Breast epithelium (tissue), 4 donors: ENCODE results near the gene LINGO1. TPM values are rescaled to one million over a fixed set of nuclear protein-coding genes. Genes with fewer than 3 reads are reported as not detected.

Source experiments
- DNase-seq, 2 donors: peaks; one replicate each; pipeline ENCODE4 v3.0.0-alpha.2; 2019; ENCODE audit warnings: low spot score in 2 of 2
- H3K27ac ChIP-seq, 2 donors: fragments of 200-600 bp; sonication (generic) in 1 of 2; one replicate each; pipeline ENCODE4 v1.5.1; 2016 to 2019; ENCODE audit warnings: mild to moderate bottlenecking in 1 of 2
- H3K27me3 ChIP-seq, 2 donors: fragments of 200-600 bp; sonication (generic) in 1 of 2; one replicate each; pipeline versions ENCODE4 v1.5.1 to v1.6.0; 2017 to 2019; ENCODE audit warnings: control low read depth in 1 of 2, mild to moderate bottlenecking in 1 of 2
- H3K36me3 ChIP-seq: fragments of 200-600 bp; one replicate; pipeline ENCODE4 v1.5.1; 2019
- H3K4me1 ChIP-seq, 2 donors: fragments of 200-600 bp; sonication (generic); one replicate each; pipeline ENCODE4 v1.5.1; 2016 to 2019; ENCODE audit warnings: control low read depth in 1 of 2
- H3K4me3 ChIP-seq, 3 donors: fragments of 200-600 bp; sonication (generic); 1 replicate in 2 of 3; 2 replicates in 1 of 3; pipeline ENCODE4 v1.5.1; 2016 to 2019; ENCODE audit warnings: mild to moderate bottlenecking in 3 of 3, moderate library complexity in 2 of 3
- H3K9me3 ChIP-seq, 2 donors: fragments of 200-600 bp; sonication (generic) in 1 of 2; one replicate each; pipeline ENCODE4 v1.5.1; 2016 to 2019; ENCODE audit warnings: control low read depth in 1 of 2
- POLR2A ChIP-seq: fragments of 450-650 bp; IDR thresholded peaks from one replicate; pipeline ENCODE4 v1.6.1; 2016; ENCODE audit warnings: antibody characterized with exemption, mild to moderate bottlenecking, moderate library complexity
- POLR2AphosphoS5 ChIP-seq, 3 donors: sonication (generic); formaldehyde crosslinking; IDR thresholded peaks; one replicate each; pipeline ENCODE4 v1.6.1; 2017; ENCODE audit warnings: antibody characterized with exemption in 3 of 3
- intact Hi-C: fragments of 100-400 bp; cut with DNase I; formaldehyde crosslinking; loops from one replicate; pipeline ENCODE4 v1.15.1; 2023; ENCODE audit warnings: low total_unique reads
- total RNA-seq, 3 donors: library from RNA; depleted of rRNA; stranded (reverse); fragments of >200 nt; gene quantifications; one replicate each; pipeline ENCODE4 v1.1.0, GENCODE V29; 2016
- TF ChIP-seq, protein P1 (sequence below), 3 donors: fragments of 450-650 bp; IDR thresholded peaks; one replicate each; pipeline ENCODE4 v1.5.1; 2016 to 2017; ENCODE audit warnings: antibody characterized with exemption in 3 of 3, mild to moderate bottlenecking in 3 of 3, moderate library complexity in 3 of 3

The LINGO1 gene
- total RNA-seq, 3 donors from 2014 or later, result 1.2 to 1.6 TPM; not detected in 1

DNA sequence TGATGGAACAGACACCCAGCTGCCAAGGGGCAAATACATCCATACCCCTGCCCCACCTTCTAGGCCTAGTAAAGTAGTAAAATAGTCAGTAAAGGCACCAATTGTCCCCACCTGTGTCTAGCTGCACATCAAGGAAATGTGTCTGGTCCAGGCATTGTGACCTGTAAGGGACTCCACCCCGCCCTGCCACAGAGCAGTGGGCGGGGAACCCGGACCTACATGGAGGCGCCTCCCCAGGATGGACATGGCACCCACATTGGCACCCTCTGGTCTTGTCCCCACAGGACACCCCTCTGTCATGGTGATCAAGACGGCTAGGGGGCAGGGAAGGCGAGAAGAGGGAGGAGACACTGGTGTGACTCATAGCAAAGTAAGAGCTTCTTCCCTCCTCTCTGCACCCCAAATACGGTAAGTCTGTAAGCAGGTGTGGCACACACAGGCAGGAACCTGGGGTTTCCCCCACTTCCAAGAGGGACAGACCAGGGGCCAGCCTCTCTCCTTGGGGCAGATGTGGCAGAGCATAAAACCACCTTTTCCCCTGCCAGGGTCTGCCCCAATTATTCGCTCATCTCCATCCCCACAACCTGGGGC, 13.5 kb upstream of the LINGO1 start:
- no peak overlapping the region for H3K4me3 ChIP-seq
- TF ChIP-seq POLR2A (no peak), POLR2AphosphoS5 (IDR thresholded peaks at IDR 0.05) (no peak)
- TF ChIP-seq, protein P1, sequence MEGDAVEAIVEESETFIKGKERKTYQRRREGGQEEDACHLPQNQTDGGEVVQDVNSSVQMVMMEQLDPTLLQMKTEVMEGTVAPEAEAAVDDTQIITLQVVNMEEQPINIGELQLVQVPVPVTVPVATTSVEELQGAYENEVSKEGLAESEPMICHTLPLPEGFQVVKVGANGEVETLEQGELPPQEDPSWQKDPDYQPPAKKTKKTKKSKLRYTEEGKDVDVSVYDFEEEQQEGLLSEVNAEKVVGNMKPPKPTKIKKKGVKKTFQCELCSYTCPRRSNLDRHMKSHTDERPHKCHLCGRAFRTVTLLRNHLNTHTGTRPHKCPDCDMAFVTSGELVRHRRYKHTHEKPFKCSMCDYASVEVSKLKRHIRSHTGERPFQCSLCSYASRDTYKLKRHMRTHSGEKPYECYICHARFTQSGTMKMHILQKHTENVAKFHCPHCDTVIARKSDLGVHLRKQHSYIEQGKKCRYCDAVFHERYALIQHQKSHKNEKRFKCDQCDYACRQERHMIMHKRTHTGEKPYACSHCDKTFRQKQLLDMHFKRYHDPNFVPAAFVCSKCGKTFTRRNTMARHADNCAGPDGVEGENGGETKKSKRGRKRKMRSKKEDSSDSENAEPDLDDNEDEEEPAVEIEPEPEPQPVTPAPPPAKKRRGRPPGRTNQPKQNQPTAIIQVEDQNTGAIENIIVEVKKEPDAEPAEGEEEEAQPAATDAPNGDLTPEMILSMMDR (IDR thresholded peaks at IDR 0.05), result no peak
- no peak overlapping the region for H3K27ac ChIP-seq
- H3K36me3 ChIP-seq, result no peaks in the 10 kb centered on the region
- no peaks in the 10 kb centered on the region for H3K27me3 ChIP-seq
- no peaks in the 10 kb centered on the region for H3K4me1 ChIP-seq
- no peak for DNase-seq
- intact Hi-C loops, result no loop called here
- H3K9me3 ChIP-seq, result no peaks in the 10 kb centered on the region

DNA sequence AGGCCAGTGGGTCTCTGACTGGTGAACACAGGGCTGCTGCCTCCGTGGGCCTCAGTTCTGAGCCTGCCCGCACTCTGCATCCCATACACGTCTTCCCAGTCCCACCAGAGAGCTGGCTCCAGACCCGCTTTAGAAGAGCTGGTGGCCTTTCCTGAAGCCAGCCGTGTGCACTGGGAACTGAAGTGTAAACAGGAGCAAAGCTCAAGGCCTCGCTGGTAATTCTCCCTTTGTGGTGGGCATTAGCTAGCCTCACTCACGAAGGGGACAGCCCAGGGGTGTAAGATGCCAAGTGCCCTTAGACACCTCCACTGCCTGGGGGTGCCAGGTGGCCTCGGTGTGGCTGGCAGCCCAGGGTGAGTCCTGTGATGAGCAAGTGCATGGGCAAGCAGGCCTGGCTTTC, 12.9 kb upstream of the LINGO1 start:
- intact Hi-C loops, result no loop called here
- H3K9me3 ChIP-seq, result no peaks in the 10 kb centered on the region
- no peaks in the 10 kb centered on the region for H3K27me3 ChIP-seq
- H3K27ac ChIP-seq, result no peak overlapping the region
- no peak for DNase-seq
- H3K4me1 ChIP-seq, result no peaks in the 10 kb centered on the region
- H3K36me3 ChIP-seq, result no peaks in the 10 kb centered on the region
- TF ChIP-seq, protein P1 (IDR thresholded peaks at IDR 0.05), result no peak
- TF ChIP-seq POLR2A (no peak), POLR2AphosphoS5 (IDR thresholded peaks at IDR 0.05) (no peak)
- H3K4me3 ChIP-seq, result no peak overlapping the region

DNA sequence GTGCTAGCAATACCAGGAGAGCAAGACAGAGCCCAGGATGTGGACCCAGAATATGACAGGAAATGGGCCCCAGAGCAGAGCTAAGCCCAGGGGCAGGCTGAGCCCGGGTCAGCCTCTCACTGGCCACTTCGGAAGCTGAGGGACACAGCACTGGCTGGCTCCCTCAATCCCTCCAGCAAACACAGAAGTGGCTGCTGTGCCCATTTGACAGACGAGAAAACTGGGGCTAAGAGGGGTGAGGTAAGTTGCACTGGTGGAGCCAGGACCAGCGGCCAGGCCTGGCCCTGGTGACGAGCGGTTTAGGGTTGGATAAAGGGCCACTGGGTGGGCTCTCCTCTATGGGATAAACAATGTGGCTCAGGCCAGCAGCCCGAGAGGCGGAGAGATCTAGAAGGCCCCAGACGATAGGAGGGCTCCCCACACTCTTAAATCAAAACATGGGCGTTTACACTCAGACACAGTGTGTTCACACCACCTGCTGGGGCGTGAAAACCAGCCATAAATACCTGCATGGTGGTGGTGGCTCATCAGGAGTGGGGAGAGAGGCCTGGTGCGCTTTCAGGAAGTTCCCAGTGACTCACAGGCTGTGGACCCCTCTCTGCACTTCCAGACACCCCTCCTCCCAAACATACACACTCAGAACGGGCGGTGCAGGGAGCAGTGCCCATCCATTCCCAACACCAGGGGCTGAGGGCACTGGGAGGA, 12.0 kb upstream of the LINGO1 start:
- no peak overlapping the region for H3K4me3 ChIP-seq
- DNase-seq, result no peak
- H3K27ac ChIP-seq, result no peak overlapping the region
- H3K36me3 ChIP-seq, result no peaks in the 10 kb centered on the region
- no peaks in the 10 kb centered on the region for H3K4me1 ChIP-seq
- no peaks in the 10 kb centered on the region for H3K9me3 ChIP-seq
- no peaks in the 10 kb centered on the region for H3K27me3 ChIP-seq
- intact Hi-C loops, result no loop called here
- TF ChIP-seq, protein P1 (IDR thresholded peaks at IDR 0.05), result no peak
- TF ChIP-seq POLR2A (no peak), POLR2AphosphoS5 (IDR thresholded peaks at IDR 0.05) (no peak)

GRCh38 chr15:77643764-77644163, 11.1 kb upstream of the LINGO1 start:
- no peaks in the 10 kb centered on the region for H3K36me3 ChIP-seq
- intact Hi-C loops, result no loop called here
- no peak overlapping the region for H3K27ac ChIP-seq
- TF ChIP-seq, protein P1 (IDR thresholded peaks at IDR 0.05), result no peak
- TF ChIP-seq POLR2AphosphoS5 (IDR thresholded peaks at IDR 0.05) (no peak), POLR2A (no peak)
- H3K9me3 ChIP-seq, result no peaks in the 10 kb centered on the region
- no peak for DNase-seq
- H3K4me1 ChIP-seq, result no peaks in the 10 kb centered on the region
- no peak overlapping the region for H3K4me3 ChIP-seq
- no peaks in the 10 kb centered on the region for H3K27me3 ChIP-seq

DNA sequence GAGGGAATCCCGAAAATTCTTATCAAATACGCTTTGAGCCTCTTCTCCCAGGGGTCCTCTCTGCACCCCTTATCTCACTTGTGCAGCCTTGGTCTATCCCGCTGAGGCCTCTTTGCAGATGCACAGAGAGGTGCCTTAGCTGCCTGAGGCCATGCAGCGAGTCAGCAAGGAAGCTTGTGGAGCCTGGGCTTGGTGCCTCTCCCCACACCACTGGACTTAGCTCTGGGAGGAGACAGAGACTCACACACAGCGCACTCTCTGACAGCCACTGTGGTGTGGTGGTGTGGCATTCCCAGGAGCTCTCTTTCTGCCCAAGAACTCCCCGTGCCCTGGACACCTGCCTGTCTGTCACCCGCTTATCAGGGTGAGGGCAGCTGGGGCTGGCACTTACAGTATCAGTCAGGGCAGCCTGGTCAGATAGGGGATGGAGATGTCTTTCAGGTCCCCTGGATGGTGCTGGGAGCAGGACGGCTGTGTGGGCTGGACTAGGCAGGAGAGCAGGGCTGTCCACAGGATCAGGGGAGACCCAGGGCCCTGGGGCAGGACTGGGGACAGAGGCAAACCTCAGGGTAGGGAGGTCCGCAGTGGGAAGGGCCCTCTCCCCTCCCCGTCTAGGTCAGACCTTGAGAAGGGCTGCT, 10.2 kb upstream of the LINGO1 start:
- no peaks in the 10 kb centered on the region for H3K4me1 ChIP-seq
- H3K36me3 ChIP-seq, result no peaks in the 10 kb centered on the region
- TF ChIP-seq POLR2A, result no peak
- TF ChIP-seq, protein P1 (IDR thresholded peaks at IDR 0.05), result no peak
- no peak for TF ChIP-seq POLR2AphosphoS5 (IDR thresholded peaks at IDR 0.05)

More for the DNA sequence above, 10.2 kb upstream of the LINGO1 start:
- H3K9me3 ChIP-seq, result no peaks in the 10 kb centered on the region
- intact Hi-C loops, result no loop called here
- no peak overlapping the region for H3K4me3 ChIP-seq
- H3K27ac ChIP-seq, result no peak overlapping the region
- no peaks in the 10 kb centered on the region for H3K27me3 ChIP-seq
- DNase-seq, result no peak
